Measurements from ENCODE around the gene MYPN. TPM values are rescaled to one million over a fixed set of nuclear protein-coding genes. Genes with fewer than 3 reads are reported as not detected.

MYPN gene
- total and polyA plus RNA-seq, 4 donors = 0.01 to 0.08 (median 0.03) TPM; not detected in 1

DNA sequence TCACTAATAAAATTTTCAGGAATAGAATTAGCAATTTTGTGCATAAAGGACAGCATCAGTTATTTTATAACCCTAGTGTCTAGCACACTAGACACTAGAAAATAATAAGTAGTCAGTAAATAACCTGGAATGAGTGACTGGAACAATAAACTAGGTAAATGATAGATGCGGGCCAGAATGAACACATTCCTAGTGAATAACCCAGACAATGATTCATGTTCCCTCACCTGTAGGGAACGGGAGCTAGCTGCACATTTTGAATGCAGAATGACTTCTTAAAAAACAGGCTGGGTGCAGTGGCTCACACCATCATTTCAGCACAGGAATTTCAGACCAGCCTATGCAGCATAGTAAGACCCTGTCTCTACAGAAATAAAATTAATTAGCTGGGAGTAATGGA, 125.8 kb downstream of the MYPN start:
- H3K9me3 ChIP-seq (ENCODE audit: control insufficient read depth in 4 of 4, low read length in 3 of 4) = no peaks in the 10 kb centered on the region
- no peak overlapping the region for H3K27ac ChIP-seq (ENCODE audit: low read depth in 1 of 2, low read length in 2 of 2)
- H3K4me3 ChIP-seq (ENCODE audit: low read depth in 1 of 3, low read length in 3 of 3) = no peak overlapping the region
- H3K27me3 ChIP-seq (ENCODE audit: control insufficient read depth in 4 of 4, insufficient read depth in 4 of 4, low read length in 3 of 4) = no peaks in the 10 kb centered on the region
- TF ChIP-seq GABPA (IDR thresholded peaks at IDR 0.05 in 1 of 2, conservative IDR thresholded peaks at IDR 0.05 in 1 of 2) (no peak), EGR1 (IDR thresholded peaks at IDR 0.05; ENCODE audit: low read depth in 2 of 2) (no peak), FOXA1 (IDR thresholded peaks at IDR 0.05) (no peak), FOXA2 (IDR thresholded peaks at IDR 0.05) (no peak), SP1 (IDR thresholded peaks at IDR 0.05) (no peak), TAF1 (conservative IDR thresholded peaks at IDR 0.05) (no peak), RAD21 (IDR thresholded peaks at IDR 0.05) (no peak), RXRA (IDR thresholded peaks at IDR 0.05) (no peak), YY1 (IDR thresholded peaks at IDR 0.05) (no peak), HNF4A (conservative IDR thresholded peaks at IDR 0.05) (no peak), NR2F2 (IDR thresholded peaks at IDR 0.05) (no peak), JUND (IDR thresholded peaks at IDR 0.05) (no peak)
- TF ChIP-seq, protein P1, sequence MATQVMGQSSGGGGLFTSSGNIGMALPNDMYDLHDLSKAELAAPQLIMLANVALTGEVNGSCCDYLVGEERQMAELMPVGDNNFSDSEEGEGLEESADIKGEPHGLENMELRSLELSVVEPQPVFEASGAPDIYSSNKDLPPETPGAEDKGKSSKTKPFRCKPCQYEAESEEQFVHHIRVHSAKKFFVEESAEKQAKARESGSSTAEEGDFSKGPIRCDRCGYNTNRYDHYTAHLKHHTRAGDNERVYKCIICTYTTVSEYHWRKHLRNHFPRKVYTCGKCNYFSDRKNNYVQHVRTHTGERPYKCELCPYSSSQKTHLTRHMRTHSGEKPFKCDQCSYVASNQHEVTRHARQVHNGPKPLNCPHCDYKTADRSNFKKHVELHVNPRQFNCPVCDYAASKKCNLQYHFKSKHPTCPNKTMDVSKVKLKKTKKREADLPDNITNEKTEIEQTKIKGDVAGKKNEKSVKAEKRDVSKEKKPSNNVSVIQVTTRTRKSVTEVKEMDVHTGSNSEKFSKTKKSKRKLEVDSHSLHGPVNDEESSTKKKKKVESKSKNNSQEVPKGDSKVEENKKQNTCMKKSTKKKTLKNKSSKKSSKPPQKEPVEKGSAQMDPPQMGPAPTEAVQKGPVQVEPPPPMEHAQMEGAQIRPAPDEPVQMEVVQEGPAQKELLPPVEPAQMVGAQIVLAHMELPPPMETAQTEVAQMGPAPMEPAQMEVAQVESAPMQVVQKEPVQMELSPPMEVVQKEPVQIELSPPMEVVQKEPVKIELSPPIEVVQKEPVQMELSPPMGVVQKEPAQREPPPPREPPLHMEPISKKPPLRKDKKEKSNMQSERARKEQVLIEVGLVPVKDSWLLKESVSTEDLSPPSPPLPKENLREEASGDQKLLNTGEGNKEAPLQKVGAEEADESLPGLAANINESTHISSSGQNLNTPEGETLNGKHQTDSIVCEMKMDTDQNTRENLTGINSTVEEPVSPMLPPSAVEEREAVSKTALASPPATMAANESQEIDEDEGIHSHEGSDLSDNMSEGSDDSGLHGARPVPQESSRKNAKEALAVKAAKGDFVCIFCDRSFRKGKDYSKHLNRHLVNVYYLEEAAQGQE (IDR thresholded peaks at IDR 0.05) = no peak
- TF ChIP-seq, protein P2, sequence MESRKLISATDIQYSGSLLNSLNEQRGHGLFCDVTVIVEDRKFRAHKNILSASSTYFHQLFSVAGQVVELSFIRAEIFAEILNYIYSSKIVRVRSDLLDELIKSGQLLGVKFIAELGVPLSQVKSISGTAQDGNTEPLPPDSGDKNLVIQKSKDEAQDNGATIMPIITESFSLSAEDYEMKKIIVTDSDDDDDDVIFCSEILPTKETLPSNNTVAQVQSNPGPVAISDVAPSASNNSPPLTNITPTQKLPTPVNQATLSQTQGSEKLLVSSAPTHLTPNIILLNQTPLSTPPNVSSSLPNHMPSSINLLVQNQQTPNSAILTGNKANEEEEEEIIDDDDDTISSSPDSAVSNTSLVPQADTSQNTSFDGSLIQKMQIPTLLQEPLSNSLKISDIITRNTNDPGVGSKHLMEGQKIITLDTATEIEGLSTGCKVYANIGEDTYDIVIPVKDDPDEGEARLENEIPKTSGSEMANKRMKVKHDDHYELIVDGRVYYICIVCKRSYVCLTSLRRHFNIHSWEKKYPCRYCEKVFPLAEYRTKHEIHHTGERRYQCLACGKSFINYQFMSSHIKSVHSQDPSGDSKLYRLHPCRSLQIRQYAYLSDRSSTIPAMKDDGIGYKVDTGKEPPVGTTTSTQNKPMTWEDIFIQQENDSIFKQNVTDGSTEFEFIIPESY (IDR thresholded peaks at IDR 0.05) = no peak
- TF ChIP-seq, protein P3, sequence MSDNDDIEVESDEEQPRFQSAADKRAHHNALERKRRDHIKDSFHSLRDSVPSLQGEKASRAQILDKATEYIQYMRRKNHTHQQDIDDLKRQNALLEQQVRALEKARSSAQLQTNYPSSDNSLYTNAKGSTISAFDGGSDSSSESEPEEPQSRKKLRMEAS (IDR thresholded peaks at IDR 0.05) = no peak
- TF ChIP-seq, protein P4, sequence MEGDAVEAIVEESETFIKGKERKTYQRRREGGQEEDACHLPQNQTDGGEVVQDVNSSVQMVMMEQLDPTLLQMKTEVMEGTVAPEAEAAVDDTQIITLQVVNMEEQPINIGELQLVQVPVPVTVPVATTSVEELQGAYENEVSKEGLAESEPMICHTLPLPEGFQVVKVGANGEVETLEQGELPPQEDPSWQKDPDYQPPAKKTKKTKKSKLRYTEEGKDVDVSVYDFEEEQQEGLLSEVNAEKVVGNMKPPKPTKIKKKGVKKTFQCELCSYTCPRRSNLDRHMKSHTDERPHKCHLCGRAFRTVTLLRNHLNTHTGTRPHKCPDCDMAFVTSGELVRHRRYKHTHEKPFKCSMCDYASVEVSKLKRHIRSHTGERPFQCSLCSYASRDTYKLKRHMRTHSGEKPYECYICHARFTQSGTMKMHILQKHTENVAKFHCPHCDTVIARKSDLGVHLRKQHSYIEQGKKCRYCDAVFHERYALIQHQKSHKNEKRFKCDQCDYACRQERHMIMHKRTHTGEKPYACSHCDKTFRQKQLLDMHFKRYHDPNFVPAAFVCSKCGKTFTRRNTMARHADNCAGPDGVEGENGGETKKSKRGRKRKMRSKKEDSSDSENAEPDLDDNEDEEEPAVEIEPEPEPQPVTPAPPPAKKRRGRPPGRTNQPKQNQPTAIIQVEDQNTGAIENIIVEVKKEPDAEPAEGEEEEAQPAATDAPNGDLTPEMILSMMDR (IDR thresholded peaks at IDR 0.05; ENCODE audit: low read depth, low read length, missing input control) = no peak
- H3K36me3 ChIP-seq (ENCODE audit: control insufficient read depth in 4 of 4, insufficient read depth in 3 of 4, low read depth in 1 of 4, low read length in 3 of 4) = peaks cover 0 to 4% (median under 1%) of the 10 kb centered on the region in 4 donors
- 88% methylated on average over 2 of the region's 2 CpGs for WGBS
- no peak for DNase-seq (ENCODE audit: low spot score)
- H3K4me1 ChIP-seq (ENCODE audit: control insufficient read depth in 4 of 4, insufficient read depth in 4 of 4, low read length in 3 of 4) = peaks cover 3 to 15% (median 8%) of the 10 kb centered on the region in 4 donors
- H3K9ac ChIP-seq (ENCODE audit: low read depth in 1 of 2, low read length in 2 of 2) = no peak overlapping the region

DNA sequence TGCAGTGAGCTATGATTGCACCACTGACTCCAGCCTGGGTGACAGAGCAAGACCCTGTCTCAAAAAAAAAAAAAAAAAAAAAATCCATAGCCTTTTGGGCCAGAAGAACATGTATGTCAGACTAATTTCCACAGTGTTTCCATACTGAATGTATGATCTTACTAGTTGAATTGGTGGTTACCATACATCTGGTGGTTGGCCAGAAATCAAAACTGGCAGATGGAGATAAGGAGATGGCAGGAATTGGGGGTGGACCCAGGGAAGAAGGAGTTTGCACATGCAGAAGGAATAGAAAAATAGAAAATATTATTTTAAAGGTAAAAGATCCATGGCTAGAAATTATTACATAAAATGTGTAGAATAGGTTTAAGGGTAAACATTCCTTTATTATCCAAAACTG, 126.3 kb downstream of the MYPN start:
- H3K36me3 ChIP-seq (ENCODE audit: control insufficient read depth in 4 of 4, insufficient read depth in 3 of 4, low read depth in 1 of 4, low read length in 3 of 4) = peaks cover 0 to 4% (median under 1%) of the 10 kb centered on the region in 4 donors
- H3K27me3 ChIP-seq (ENCODE audit: control insufficient read depth in 4 of 4, insufficient read depth in 4 of 4, low read length in 3 of 4) = no peaks in the 10 kb centered on the region
- no peak overlapping the region for H3K9ac ChIP-seq (ENCODE audit: low read depth in 1 of 2, low read length in 2 of 2)
- no peak overlapping the region for H3K4me3 ChIP-seq (ENCODE audit: low read depth in 1 of 3, low read length in 3 of 3)
- DNase-seq (ENCODE audit: low spot score) = no peak
- H3K9me3 ChIP-seq (ENCODE audit: control insufficient read depth in 4 of 4, low read length in 3 of 4) = no peaks in the 10 kb centered on the region
- peaks cover 3 to 14% (median 8%) of the 10 kb centered on the region in 4 donors for H3K4me1 ChIP-seq (ENCODE audit: control insufficient read depth in 4 of 4, insufficient read depth in 4 of 4, low read length in 3 of 4)
- TF ChIP-seq HNF4A (conservative IDR thresholded peaks at IDR 0.05) = no peak
- TF ChIP-seq, protein P2 (IDR thresholded peaks at IDR 0.05) = no peak
- no peak for TF ChIP-seq FOXA1 (IDR thresholded peaks at IDR 0.05)
- TF ChIP-seq TAF1 (conservative IDR thresholded peaks at IDR 0.05) = no peak
- no peak for TF ChIP-seq NR2F2 (IDR thresholded peaks at IDR 0.05)
- TF ChIP-seq, protein P5, sequence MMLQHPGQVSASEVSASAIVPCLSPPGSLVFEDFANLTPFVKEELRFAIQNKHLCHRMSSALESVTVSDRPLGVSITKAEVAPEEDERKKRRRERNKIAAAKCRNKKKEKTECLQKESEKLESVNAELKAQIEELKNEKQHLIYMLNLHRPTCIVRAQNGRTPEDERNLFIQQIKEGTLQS (IDR thresholded peaks at IDR 0.05) = no peak
- TF ChIP-seq, protein P1 (IDR thresholded peaks at IDR 0.05) = no peak
- TF ChIP-seq, protein P3 (IDR thresholded peaks at IDR 0.05) = no peak
- no peak for TF ChIP-seq HNF4G (IDR thresholded peaks at IDR 0.05)
- TF ChIP-seq RAD21 (IDR thresholded peaks at IDR 0.05) = no peak
- no peak overlapping the region for H3K27ac ChIP-seq (ENCODE audit: low read depth in 1 of 2, low read length in 2 of 2)
